ENCODE measurements around the gene MAP4K1.

MAP4K1 gene

DNA sequence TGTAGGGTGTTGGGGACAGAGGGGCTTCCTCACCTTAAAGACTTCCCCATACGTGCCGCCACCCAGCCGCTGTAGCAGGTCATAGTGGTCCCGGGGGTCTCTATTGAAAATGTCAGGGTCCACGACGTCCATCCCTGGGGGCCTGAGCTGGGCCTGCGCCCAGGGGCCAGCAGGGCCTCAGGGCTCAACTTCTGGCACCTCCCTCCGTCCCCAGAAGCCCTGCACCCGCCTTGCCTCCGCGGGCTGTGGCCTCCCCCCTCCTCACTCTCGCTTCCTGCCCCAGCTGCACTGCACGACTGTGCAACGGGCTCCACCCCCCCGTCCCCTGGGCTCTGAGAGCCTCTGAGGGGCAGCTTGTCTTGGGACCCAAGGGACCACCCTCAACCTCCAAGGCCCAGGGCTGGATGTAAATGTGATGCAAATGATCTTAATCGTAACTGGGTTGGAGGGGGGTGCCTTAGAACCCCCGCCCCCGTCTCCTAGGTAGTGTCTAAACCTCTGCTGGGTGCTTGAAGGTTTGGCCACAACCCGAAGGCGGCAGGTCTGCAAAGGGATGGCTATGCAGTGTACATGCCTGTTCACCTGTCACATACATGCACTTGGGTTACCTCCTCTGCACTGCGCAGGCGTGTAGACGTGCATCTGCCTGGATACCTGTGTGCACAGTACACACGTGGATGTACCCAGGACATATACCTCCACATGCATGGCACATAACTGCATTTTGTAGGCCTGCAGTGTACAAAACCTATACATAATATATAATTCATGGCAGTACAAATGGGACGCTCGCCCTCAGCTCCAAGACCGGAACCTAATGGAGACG, at the start of gene MAP4K1:
Gene MAP4K1, minus strand, starts transcription at position 190 of the 826 bp plus-strand sequence. Its CDS starts 58 bp downstream, at position 132.
- peak; percentile 50 for DNase-seq (ENCODE audit: low spot score)

DNA sequence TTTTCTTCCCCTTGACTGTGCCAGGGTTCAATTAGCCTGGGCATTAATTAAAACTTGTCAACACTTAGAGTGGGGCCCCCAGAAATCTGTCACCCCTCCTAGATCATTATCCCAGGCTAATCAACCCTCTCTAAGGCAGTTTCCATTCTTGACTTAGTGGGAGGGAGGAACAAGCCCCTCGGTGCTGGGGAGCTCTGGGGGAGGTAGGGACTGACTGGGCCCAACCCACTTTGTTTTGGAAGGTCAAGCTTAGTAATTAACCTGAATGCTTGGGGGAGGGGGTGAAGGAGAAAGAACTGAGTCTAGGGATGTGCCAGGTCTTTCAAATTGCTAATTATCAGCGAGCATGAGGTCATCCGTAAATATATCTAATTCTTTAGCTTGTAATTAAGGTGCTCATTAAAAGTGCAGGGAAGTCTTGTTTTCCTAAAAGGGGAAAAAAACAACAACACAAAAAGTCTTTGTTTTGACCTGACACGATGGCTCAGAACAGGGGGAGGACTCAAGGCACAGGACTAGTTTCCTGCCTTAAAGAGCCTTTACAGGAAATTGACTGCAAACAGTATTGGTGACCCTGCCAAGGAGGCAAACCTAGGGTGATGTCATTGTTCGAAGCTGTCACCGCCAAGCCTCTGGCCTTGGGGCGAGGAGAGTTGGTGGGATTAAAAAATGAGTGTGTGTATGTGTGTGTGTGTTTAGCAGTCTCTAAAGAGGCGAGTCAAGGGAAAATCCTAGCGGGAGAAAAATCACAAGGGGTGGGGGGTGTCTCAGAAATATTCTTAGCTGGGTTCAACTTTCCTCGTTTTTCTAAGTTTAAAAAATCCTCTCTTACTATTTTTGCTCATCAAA, 49.1 kb upstream of the MAP4K1 start:
- no peak for DNase-seq (ENCODE audit: low spot score)

DNA sequence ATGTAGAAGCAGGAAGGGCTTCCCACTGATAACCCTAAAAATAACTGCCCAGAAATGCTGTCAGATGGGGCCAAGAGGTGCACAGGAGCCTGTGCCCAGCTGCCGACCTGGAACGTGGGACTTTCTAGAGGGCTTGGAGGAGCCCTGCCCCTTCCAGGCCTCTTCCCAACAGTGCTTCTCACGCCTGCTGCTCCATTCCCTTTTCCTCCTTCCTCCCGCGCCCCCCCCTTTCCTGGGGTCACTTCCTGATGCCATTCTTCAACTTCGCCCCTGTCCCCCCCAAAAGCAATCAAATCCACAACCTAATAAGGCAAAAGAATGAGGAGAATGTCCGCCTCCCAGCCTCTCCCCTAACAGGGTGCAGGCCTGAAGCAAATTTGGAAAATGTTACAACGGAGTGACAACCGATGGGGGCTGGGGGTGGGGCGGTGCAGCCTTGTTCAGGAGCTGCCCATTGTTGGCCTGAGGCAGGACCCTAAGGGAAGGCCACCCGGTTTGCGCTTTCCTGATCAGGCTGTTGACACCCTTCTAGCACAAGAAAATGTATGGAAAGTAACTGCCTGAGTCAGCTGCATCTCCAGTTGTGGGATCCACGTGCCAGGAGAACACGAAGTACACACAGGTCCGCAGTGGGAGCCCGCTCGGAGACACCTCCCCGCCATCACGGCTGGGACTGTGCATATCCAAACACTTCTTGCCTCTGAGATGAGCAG, 48.4 kb upstream of the MAP4K1 start:
- DNase-seq (ENCODE audit: low spot score), result no peak

DNA sequence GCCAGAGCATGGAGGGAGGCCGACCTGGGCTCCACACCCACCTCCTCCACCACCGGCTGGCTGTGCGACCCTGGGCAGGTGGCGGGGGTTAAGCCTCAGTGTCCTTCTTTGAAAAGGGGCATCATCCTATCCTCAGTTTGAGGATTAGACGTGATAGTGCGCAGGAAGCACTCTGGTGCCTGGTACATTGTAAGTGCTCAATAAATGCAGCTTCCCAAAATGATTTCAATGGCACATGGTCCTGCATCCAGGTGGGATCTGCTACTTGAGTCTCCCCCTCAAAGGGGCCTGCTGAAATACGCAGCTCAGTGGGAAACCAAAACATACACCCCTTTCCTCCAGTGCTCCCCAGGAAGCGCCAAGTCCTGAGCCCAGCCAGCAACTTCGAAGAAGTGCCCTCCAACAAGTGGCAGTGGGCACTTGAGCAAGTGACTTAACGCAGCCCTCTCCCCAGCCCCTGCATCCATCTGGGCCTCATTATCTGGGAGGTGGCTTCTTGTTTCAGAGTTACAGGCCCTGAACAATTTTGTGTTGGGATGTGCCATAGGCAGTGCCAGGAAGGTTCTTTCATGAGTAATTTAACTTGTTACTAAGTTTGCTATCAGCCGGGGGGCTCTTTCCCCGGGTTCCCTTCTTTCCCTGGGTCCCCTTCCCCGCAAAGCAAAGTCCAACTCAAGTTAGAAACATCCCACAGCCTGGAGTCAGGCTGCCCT, 47.6 kb upstream of the MAP4K1 start:
- no peak for DNase-seq (ENCODE audit: low spot score)

DNA sequence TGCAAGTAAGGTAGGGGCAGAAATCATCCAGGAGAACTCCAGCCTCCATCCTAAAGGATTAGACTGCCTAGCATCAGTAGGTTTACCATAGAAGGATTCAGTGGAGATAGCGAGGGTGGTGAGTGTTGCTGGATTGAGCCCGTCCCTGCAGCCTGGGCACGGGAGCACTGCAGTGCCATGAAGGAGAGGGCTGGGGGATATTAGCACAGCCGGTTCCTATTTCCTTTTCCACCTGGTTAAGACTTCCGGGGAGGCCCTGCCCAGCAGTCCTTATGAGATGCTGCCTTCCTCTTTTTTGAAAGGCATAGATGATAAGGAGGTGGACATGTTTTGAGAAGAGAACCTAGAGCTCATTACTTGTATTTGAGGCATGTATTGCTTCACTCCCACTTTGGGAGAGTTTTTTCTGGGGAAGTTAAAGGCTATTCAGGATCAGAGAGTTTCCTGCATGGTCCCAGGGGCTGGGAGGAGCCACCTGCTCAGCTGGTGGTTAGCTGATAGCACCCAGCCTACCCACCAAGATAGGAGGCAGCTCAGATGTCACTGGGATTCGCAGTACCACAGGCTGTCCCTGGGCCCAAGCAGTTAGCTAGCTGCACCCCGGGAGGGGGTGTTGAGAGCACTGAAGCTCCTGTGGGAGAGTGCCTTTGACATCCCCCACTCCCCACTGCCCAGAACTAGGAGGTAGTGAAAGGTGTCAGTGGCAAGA, 46.9 kb upstream of the MAP4K1 start:
- DNase-seq (ENCODE audit: low spot score), result no peak

DNA sequence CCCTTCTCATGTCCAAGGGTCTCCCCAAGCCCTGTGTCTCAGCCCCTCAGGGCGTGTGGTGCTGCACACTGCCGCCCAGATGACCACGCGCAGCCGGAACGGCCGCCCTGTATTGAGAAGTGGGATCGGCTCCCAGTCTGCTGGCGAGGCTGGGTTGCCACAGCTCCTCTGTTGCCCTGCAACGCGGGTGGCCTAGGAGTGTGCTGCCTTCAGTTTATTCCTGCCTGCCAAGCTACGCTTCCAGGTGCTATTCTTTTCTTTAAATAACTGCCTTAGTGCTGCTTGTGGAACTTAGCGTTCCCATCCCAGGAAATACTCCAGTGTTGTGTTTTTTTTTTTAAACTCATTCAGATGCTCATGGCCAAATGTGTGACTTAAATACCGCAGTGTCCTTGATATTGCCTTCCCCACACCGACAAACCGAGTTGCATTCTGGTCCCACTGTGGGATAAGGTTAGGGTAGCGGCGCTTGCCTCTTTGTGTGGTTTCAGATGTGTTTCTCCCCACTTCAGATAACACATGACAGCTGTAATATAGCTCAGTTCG, 46.3 kb upstream of the MAP4K1 start:
- no peak for DNase-seq (ENCODE audit: low spot score)

DNA sequence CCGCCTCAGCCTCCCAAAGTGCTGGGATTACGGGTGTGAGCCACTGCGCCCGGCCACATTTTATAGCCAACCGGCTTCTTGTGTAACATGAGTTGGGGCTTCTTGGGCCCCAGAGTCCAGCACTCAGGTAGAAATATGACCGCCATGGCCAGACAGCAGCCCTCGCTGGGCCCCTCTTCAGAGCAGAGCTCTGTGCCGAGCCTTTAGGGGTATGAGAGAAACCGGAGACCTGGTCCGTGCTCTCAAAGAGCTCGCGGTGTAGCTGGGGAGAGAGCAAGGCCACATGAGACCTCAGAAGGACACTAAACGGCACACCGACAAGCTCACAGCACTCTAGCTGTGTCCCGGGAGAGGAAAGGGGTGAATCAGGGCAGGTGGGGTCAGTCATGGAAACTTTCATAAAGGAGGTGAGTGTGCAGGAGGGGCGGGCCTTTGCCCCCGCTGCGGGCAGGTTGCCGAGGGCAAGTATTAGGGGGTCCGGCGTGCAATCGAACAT, 45.5 kb upstream of the MAP4K1 start:
- no peak for DNase-seq (ENCODE audit: low spot score)

DNA sequence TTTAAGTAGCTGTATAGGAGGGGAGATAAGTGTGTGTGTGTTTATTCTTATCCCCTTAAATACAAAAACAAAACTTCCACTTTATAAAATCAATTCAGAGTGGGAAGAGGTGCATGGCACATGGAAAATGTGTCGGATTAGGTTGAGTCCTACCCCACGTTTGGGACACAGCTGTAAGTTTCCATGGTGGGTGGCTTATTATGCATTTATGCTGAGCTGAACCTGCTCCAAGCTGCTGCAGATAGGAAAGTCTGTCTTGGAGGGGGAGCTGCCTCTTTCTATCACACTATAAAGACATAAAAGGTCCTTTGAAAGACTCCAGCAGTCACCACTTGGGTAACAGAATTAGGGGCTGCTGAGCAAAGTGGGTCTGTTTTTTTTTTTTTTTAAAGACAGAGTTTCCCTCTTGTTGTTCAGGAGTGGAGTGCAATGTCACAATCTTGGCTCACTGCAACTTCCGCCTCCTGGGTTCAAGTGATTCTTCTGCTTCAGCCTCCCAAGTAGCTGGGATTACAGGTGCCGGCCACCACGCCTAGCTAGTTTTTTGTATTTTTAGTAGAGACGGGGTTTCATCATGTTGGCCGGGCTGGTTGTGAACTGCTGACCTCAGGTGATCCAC, 44.9 kb upstream of the MAP4K1 start:
- DNase-seq (ENCODE audit: low spot score), result no peak

DNA sequence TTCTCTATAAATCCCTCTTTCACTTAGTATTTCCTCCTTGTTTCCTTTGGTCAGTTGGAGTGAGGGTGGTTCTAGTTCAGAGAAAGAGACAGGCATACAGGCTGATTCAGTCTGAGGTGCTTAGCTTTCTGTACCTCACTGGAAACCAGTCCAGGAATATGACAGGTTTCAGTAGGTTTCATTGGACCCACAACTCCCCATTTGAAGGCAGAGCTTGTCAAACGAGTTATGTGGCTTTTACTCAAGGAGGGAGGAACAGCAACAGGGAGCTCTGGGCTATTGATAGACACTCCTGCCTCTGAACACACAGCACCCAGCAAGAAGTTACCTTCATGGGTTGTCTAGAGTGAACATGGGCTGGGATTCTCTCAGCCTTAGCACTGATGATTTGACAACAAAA, 44.2 kb upstream of the MAP4K1 start:
- DNase-seq (ENCODE audit: low spot score), result no peak

DNA sequence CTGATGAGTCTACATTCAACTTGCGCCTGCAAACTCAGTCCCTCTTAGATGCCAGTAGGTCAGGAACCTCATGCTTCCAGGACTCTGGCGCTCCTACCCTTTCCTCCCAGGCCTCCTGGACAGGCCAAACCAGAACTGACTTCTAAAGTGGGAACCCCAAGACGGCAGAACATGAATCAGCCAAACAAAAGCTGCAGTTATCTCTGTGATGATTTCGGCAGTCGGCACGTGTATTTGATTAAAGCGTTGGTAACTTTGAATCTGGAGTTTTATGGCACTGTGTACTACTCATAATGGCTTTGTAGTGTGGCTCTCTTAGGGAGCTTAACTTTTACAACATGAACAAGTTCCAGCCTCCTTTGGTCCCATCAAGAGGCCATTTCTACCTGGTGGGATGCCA, 43.4 kb upstream of the MAP4K1 start:
- DNase-seq (ENCODE audit: low spot score), result no peak

DNA sequence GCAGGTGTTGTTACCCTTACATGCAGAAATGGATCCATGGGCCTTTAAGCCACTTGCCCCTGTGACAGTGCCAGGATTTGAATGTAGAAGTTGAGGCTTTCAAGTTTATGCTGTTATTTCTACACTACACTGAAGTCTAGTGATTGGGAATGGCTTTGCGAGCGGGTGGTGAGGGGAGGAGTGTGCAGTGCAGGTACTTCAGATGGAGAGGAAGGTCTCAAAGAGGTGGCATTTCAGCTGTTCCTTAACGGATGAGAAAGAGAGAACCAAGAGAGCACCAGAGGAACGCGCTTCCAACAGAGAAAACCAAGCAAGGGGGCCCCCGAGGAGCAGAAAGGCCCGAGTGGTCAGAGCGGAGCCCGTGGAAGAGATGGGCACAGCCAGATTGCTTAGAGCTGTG, 43.0 kb upstream of the MAP4K1 start:
- DNase-seq (ENCODE audit: low spot score), result no peak

DNA sequence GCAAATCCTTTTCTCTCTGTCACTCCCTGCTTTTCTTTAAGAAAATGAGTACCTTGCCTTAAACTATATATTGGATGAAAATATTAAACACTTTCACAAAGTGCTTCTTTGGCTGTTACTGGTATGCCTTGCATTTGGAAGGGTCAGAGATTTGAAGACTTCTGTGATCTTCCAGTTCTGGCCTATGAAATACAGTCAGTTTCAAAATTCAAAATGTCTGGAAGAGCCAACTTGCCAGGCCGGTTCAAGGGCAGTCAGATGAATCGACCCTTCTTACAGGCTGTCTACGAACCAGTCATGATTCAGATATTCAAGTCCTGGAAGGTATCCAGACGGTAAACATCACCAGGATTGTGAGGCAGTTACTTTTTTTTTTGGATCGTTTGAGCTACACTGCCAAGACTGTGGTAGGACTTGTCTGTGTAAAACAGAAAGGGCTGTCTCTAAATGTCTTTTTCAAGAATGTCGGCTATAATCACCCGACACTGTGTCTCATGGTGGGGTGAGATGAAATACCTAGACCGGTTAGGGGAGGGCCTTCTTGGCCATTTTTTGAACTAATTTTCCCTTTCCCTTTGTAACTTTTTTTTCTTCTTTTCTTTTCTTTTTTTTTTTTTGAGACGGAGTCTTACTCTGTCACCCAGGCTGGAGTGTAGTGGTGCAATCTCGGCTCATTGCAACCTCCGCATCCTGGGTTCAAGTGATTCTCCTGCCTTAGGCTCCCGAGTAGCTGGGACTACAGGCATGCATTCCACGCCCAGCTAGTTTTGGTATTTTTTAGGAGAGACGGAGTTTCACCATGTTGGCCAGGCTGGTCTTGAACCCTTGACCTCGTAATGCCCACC, 40.9 kb upstream of the MAP4K1 start:
- no peak for DNase-seq (ENCODE audit: low spot score)

DNA sequence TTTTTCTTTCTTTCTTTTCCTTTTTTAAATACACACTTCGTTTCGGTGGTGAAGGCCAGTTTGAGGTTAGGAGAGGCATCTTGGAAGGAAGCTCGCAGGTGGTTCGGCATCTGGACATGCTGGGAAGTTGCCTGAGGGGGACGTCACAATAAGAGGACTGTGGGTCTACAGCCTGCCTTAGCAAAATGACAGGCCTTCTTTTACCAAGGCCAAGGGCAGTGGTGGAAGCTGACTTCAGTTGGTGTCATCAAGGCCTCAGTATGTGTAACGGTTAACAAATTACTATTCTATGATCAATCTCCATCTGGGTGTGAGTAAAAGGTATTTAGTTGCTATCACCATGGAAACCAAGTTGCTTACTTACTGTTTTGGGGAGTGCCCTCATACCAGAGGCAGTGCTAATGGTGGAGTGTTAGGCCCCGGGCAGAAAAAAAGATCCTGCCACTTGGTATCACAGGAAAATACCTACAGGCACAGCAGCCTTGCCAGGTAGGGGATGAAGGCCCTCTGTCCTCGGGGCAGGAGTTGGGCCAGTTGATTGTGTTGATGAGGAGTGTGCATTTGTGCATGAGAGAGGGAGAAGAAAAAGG, 40.0 kb upstream of the MAP4K1 start:
- no peak for DNase-seq (ENCODE audit: low spot score)

DNA sequence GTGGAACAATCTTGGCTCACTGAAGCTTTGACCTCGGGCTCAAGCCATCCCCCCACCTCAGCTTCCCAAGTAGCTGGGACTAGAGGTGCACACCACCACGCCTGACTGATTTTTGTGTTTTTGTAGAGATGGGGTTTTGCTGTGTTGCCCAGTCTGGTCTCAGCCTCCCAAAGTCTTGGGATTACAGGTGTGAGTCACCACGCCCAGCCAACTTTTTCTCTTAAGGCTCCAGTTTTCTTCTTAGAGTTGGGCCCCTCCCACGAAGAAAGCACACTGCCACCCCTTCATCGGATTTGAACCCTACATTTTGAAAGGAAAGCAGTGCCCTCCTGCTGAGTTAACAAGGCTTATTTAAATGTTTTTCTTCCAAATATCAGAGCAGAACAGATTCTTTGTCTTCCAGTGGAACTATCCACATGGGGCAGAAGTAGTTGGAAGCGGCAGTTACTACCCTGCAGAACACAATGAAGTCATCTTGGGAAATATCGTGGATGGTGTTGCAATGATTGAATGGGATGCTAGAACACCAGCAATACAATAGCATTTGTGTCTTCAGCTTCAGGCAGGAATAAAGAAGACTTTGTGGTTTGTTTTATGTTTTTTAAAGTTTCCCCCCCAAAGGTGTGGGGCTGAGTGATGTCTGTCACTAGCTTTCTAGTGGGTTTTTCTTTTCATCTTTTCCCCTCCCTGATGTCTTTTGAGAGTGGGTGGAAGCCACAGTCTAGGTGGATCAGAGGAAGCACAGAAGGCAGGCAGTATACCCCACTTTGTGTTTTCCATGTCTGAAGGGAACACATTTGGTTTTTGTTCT, 38.6 kb upstream of the MAP4K1 start:
- no peak for DNase-seq (ENCODE audit: low spot score)

DNA sequence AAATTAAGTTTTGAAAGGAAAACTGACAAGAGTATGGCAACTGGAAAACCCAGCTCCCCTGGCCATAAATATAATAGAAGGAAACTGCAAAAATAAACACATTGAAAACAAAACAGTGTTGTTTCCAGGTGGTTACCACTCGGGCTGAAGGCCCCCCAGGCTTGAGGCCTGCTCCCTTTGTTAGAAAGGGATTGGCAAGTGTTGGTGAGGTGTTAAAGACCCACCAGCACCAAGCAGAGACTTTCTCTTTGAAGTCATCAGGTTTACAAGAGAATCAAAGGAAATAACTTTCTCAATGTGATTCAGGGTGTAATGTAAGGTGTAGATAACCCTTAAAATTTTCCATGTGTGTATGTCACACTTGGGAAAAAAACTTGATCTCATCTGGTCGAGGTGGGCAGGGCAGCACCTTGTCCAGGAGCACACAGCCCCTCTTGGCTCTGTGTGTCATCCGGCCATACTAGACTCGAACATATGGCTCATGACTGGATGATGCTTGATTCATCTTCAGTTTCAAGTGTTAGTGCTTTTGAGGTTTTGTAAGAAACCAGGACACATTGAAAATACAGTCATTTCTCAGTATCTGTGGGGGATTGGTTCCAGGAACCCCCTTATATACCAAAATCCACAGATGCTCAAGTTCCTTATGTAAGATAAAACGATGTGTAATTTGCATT, 37.5 kb upstream of the MAP4K1 start:
- DNase-seq (ENCODE audit: low spot score), result no peak

DNA sequence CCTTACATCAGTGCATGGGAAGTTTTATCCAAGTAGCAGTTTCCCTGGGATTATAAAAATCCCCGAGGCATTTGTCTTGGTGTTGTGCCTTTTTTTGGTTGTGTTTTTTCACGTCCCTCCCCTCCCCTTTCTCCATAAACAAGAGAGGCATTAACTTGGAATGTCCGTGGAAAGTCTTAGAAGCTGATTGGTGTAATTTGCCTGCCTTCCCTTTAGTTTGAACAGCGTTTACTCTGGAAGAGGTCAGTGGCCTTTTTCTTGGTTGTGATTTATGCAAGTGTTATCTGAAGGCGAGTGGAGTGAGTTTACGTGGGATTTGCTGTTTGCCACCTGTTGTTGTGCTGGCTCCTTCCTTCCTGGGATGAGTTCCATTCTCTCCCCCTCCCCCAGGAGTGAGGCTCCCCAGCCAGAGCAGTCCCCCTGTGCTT, 36.9 kb upstream of the MAP4K1 start:
- no peak for DNase-seq (ENCODE audit: low spot score)

DNA sequence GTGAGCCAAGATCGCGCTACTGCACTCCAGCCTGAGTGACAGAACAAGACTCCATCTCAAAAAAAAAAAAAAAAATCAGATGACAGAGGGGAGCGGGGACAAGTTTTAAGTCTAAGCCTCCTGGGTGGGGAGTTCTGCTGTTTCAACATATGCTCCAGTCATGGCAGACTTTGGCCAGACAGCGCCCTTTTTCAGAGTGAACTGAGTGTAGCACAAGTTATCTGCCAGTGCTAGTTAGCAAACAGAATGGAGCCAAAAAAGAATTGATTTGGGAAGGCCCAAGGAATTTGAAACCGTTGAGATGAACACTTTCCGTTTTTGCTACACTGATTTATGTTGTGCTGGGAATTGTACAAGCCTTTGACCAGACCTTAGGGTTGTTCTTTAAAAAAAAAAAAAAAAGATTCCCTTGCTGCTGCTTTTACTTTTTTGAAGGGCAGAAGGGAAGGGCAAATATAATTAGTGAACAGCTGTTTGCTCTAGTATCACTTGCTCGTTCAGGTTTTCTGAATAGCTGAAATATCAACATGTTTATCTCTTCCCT, 35.3 kb upstream of the MAP4K1 start:
- DNase-seq (ENCODE audit: low spot score), result no peak

Measured in D341Med (cell line).